ENCODE results near the gene PCDHAC1. TPM values are rescaled to one million over a fixed set of nuclear protein-coding genes. Genes with fewer than 3 reads are reported as not detected.

Gene PCDHAC1
- total RNA-seq, 1 donor from 2014 or later: 25.2 TPM

- no peak for TF ChIP-seq CTCF (IDR thresholded peaks at IDR 0.05; ENCODE audit: partially characterized antibody, unreplicated experiment)
- peaks cover 3% of the 10 kb centered on the region for H3K27me3 Mint-ChIP-seq (ENCODE audit: unreplicated experiment)
- H3K36me3 Mint-ChIP-seq (ENCODE audit: unreplicated experiment): peaks cover 18% of the 10 kb centered on the region
- peaks cover 5% of the 10 kb centered on the region for H3K9me3 Mint-ChIP-seq (ENCODE audit: unreplicated experiment)
- DNase-seq: no peak
- no peak overlapping the region for H3K4me3 Mint-ChIP-seq (ENCODE audit: unreplicated experiment)
- no peak overlapping the region for H3K27ac Mint-ChIP-seq (ENCODE audit: unreplicated experiment)
- no peaks in the 10 kb centered on the region for H3K4me1 Mint-ChIP-seq (ENCODE audit: low read depth, unreplicated experiment)
These were observed 27.1 kb downstream of the PCDHAC1 start for GRCh38 chr5:140953234-140953633.

GRCh38 chr5:140962190-140962589 is 36.1 kb downstream of the PCDHAC1 start:
- Mint-ChIP-seq H3K27ac (ENCODE audit: unreplicated experiment) (no peak overlapping the region), H3K4me3 (ENCODE audit: unreplicated experiment) (no peak overlapping the region), H3K36me3 (ENCODE audit: unreplicated experiment) (no peaks in the 10 kb centered on the region), H3K9me3 (ENCODE audit: unreplicated experiment) (peaks cover 5% of the 10 kb centered on the region), H3K4me1 (ENCODE audit: low read depth, unreplicated experiment) (peaks cover 13% of the 10 kb centered on the region), H3K27me3 (ENCODE audit: unreplicated experiment) (peaks cover 2% of the 10 kb centered on the region)
- DNase-seq: no peak
- no peak for TF ChIP-seq CTCF (IDR thresholded peaks at IDR 0.05; ENCODE audit: partially characterized antibody, unreplicated experiment)

GRCh38 chr5:140964356-140964755 is 38.3 kb downstream of the PCDHAC1 start:
- H3K4me1 Mint-ChIP-seq (ENCODE audit: low read depth, unreplicated experiment): peaks cover 13% of the 10 kb centered on the region
- peaks cover 5% of the 10 kb centered on the region for H3K9me3 Mint-ChIP-seq (ENCODE audit: unreplicated experiment)
- H3K4me3 Mint-ChIP-seq (ENCODE audit: unreplicated experiment): peak overlapping the region; percentile 27
- DNase-seq: no peak
- H3K27ac Mint-ChIP-seq (ENCODE audit: unreplicated experiment): no peak overlapping the region
- no peak for TF ChIP-seq CTCF (IDR thresholded peaks at IDR 0.05; ENCODE audit: partially characterized antibody, unreplicated experiment)
- no peaks in the 10 kb centered on the region for H3K36me3 Mint-ChIP-seq (ENCODE audit: unreplicated experiment)
- H3K27me3 Mint-ChIP-seq (ENCODE audit: unreplicated experiment): peaks cover 2% of the 10 kb centered on the region

GRCh38 chr5:140965905-140966292 is 39.8 kb downstream of the PCDHAC1 start:
- peak overlapping the region; percentile 89 for H3K4me3 Mint-ChIP-seq (ENCODE audit: unreplicated experiment)
- H3K27me3 Mint-ChIP-seq (ENCODE audit: unreplicated experiment): peaks cover 2% of the 10 kb centered on the region
- peaks cover 13% of the 10 kb centered on the region for H3K4me1 Mint-ChIP-seq (ENCODE audit: low read depth, unreplicated experiment)
- H3K9me3 Mint-ChIP-seq (ENCODE audit: unreplicated experiment): peaks cover 5% of the 10 kb centered on the region
- H3K36me3 Mint-ChIP-seq (ENCODE audit: unreplicated experiment): no peaks in the 10 kb centered on the region
- TF ChIP-seq CTCF (IDR thresholded peaks at IDR 0.05; ENCODE audit: partially characterized antibody, unreplicated experiment): no peak
- DNase-seq: no peak
- H3K27ac Mint-ChIP-seq (ENCODE audit: unreplicated experiment): peak overlapping the region; percentile 86

GRCh38 chr5:140966293-140967225 is 40.5 kb downstream of the PCDHAC1 start, which contains the start of gene PCDHAC2:
Gene PCDHAC2 (plus strand): TSS chr5:140966476. CDS start chr5:140966767, 291 bp downstream.
- peaks cover 2% of the 10 kb centered on the region for H3K27me3 Mint-ChIP-seq (ENCODE audit: unreplicated experiment)
- peaks cover 5% of the 10 kb centered on the region for H3K9me3 Mint-ChIP-seq (ENCODE audit: unreplicated experiment)
- peak; percentile 75 for DNase-seq
- H3K36me3 Mint-ChIP-seq (ENCODE audit: unreplicated experiment): no peaks in the 10 kb centered on the region
- H3K4me1 Mint-ChIP-seq (ENCODE audit: low read depth, unreplicated experiment): peaks cover 13% of the 10 kb centered on the region
- peak within 1 kb of the TSS; percentile 86 for H3K27ac Mint-ChIP-seq (ENCODE audit: unreplicated experiment)
- TF ChIP-seq CTCF (IDR thresholded peaks at IDR 0.05; ENCODE audit: partially characterized antibody, unreplicated experiment): no peak
- peak within 1 kb of the TSS; percentile 89 for H3K4me3 Mint-ChIP-seq (ENCODE audit: unreplicated experiment)
